OCI-LY3 (cell line): ENCODE data around the gene ANKRD63.

Source experiments
- EZH2phosphoT487 ChIP-seq: fragments of 200-600 bp; shearing (Covaris generic); IDR thresholded peaks from 2 replicates; pipeline ENCODE4 v1.6.1; 2018; ENCODE audit warnings: antibody characterized with exemption, mixed run types, low read depth
- TF ChIP-seq, protein P1 (sequence below): fragments of 200-600, 300-600 bp; sonication (generic); IDR thresholded peaks from 2 replicates; pipeline ENCODE4 v1.5.1; 2014; ENCODE audit warnings: antibody characterized with exemption, low read length, low read depth

DNA sequence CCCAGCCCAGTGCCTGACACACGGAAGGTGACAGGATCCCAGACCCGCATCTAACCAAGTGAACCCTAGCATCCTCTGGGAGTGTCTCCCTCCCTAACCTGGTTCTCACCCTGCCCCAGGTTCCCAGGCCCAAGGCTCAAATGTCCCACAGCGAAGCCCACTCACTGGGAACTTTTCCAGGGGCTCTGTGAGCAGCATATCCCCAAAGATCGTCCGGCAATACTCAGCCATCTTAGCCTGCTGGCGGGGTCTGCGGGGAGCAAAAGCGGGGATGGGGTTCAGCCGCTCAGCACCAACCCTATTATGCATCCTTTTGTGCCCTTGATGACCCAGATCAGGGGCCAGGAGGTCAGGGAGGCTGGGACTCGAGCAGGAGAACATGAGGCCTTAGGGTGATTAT, 14.5 kb upstream of the ANKRD63 start:
- TF ChIP-seq, protein P1, sequence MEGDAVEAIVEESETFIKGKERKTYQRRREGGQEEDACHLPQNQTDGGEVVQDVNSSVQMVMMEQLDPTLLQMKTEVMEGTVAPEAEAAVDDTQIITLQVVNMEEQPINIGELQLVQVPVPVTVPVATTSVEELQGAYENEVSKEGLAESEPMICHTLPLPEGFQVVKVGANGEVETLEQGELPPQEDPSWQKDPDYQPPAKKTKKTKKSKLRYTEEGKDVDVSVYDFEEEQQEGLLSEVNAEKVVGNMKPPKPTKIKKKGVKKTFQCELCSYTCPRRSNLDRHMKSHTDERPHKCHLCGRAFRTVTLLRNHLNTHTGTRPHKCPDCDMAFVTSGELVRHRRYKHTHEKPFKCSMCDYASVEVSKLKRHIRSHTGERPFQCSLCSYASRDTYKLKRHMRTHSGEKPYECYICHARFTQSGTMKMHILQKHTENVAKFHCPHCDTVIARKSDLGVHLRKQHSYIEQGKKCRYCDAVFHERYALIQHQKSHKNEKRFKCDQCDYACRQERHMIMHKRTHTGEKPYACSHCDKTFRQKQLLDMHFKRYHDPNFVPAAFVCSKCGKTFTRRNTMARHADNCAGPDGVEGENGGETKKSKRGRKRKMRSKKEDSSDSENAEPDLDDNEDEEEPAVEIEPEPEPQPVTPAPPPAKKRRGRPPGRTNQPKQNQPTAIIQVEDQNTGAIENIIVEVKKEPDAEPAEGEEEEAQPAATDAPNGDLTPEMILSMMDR = no peak
- no peak for TF ChIP-seq EZH2phosphoT487
